ENCODE data around the gene MRPL53. TPM values are rescaled to one million over a fixed set of nuclear protein-coding genes. Genes with fewer than 3 reads are reported as not detected.

Gene MRPL53
- total and polyA plus RNA-seq, 2 experiments from 2014 or later = 7.7 to 65.1 TPM

DNA sequence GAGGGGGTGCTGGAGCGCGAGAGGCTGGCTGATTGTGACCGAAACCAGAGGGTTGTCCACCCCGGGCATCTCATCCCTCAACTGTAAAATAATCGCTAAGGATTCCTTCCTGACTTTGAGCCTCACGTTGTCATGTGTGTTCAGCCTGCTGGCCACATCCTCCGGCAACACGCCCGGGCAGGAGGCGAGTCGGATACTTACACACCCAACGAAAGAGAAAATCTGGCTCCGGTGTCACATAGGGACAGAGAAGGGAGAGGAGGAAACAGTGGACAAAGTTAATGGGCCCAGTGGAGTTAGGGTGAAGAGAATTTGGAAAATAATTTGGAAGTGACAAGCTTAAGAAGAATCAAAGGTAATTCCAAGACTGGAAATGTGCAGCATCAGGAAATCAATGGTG, 44.2 kb upstream of the MRPL53 start:
- Histone ChIP-seq H3K4me2 (no peak overlapping the region), H3K4me3 (no peak overlapping the region; the same call in 1 of the 2 replicates), H3K27ac (ENCODE audit: low read depth) (no peak overlapping the region), H3K9me2 (ENCODE audit: insufficient read depth) (peaks cover 7% of the 10 kb centered on the region), H3K27me3 (ENCODE audit: insufficient read depth) (peaks cover 99% of the 10 kb centered on the region), H3F3A (replicated peaks; ENCODE audit: low read depth) (peaks cover 5% of the 10 kb centered on the region; the same call in 1 of the 2 replicates), H3K36me3 (ENCODE audit: insufficient read depth) (no peaks in the 10 kb centered on the region), H3K4me1 (ENCODE audit: insufficient read depth) (peaks cover 15% of the 10 kb centered on the region; the same call in 1 of the 2 replicates), H3K79me2 (replicated peaks; ENCODE audit: insufficient read depth) (no peaks in the 10 kb centered on the region), H4K20me1 (replicated peaks; ENCODE audit: insufficient read depth) (no peaks in the 10 kb centered on the region; the same call in 1 of the 2 replicates), H2AFZ (peak overlapping the region; percentile 94; the same call in 1 of the 2 replicates)
- DNase-seq (ENCODE audit: low spot score) (no peak), ATAC-seq (no peak)
- Mint-ChIP-seq H3K27ac (no peak overlapping the region), H3K4me1 (peaks cover 11% of the 10 kb centered on the region), H3K9me3 (peaks cover 21% of the 10 kb centered on the region), H3K27me3 (ENCODE audit: insufficient read depth, low read depth, poor library complexity) (peaks cover 81% of the 10 kb centered on the region), H3K4me3 (peak overlapping the region; percentile 17; the same call in 1 of the 3 replicates), H3K36me3 (ENCODE audit: low read depth) (peaks cover 8% of the 10 kb centered on the region)
- TF ChIP-seq EZH2 (IDR thresholded peaks at IDR 0.05; ENCODE audit: low read depth, unreplicated experiment) (peak; percentile 62), ZNF331 (CRISPR knock-in tag; IDR thresholded peaks at IDR 0.05; ENCODE audit: low read depth) (no peak)

DNA sequence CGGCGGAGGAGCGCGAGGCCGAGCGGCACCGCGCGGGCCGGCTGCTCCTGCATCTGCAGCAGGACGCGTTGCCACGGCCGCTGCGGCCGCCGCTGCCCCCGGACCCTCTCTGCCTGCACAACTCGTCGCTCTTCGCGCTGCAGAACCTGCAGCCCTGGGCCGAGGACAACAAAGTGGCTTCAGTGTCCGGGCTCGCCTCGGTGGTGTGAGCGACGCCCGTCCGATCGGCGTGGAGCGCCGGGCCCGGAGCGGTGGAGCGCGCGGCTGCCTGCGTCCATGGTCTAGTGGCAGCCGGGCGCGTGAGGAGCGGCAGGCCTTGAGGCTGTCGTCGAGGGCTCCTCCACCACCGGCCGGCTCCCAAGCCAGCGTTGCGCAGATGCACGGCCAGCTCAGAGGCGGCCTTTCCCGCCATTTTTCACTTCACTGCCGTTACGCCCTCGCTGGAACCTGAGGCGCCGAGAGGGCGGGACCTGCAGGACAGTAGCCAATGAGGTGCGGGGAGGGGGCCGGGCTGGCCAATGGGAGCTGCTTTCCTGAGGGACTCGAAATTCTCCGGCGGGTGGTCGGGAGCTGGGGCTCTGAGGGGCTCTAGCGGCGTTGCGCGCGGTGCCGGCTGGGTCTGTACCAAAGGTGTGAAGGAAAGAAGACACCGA, 43.6 kb upstream of the MRPL53 start:
- H3K27ac Mint-ChIP-seq = no peak overlapping the region
- DNase-seq (ENCODE audit: low spot score) (peak; percentile 95), ATAC-seq (peak; percentile 59)
- H3K4me3 Mint-ChIP-seq = peak overlapping the region; percentile 17; the same call in 1 of the 3 replicates
- peak overlapping the region; percentile 94 for H2AFZ ChIP-seq
- peaks cover 15% of the 10 kb centered on the region; the same call in 1 of the 2 replicates for H3K4me1 ChIP-seq (ENCODE audit: insufficient read depth)
- peaks cover 5% of the 10 kb centered on the region; the same call in 1 of the 2 replicates for H3F3A ChIP-seq (replicated peaks; ENCODE audit: low read depth)
- no peaks in the 10 kb centered on the region; the same call in 1 of the 2 replicates for H4K20me1 ChIP-seq (replicated peaks; ENCODE audit: insufficient read depth)
- no peak overlapping the region for H3K27ac ChIP-seq (ENCODE audit: low read depth)
- H3K79me2 ChIP-seq (replicated peaks; ENCODE audit: insufficient read depth) = no peaks in the 10 kb centered on the region
- H3K27me3 Mint-ChIP-seq (ENCODE audit: insufficient read depth, low read depth, poor library complexity) = peaks cover 83% of the 10 kb centered on the region
- peak overlapping the region; percentile 57 for H3K4me3 ChIP-seq
- peaks cover 24% of the 10 kb centered on the region for H3K9me3 Mint-ChIP-seq
- peak overlapping the region; percentile 80 for H3K4me2 ChIP-seq
- peaks cover 7% of the 10 kb centered on the region for H3K9me2 ChIP-seq (ENCODE audit: insufficient read depth)
- peaks cover 8% of the 10 kb centered on the region for H3K36me3 Mint-ChIP-seq (ENCODE audit: low read depth)
- peaks cover 11% of the 10 kb centered on the region for H3K4me1 Mint-ChIP-seq
- no peaks in the 10 kb centered on the region for H3K36me3 ChIP-seq (ENCODE audit: insufficient read depth)
- H3K27me3 ChIP-seq (ENCODE audit: insufficient read depth) = peaks cover 100% of the 10 kb centered on the region
- TF ChIP-seq CREB1 (CRISPR knock-in tag; IDR thresholded peaks at IDR 0.05; ENCODE audit: low read depth) (peak; percentile 16; the same call in 1 of the 2 replicates), ZNF114 (CRISPR knock-in tag; IDR thresholded peaks at IDR 0.05) (no peak), EZH2phosphoT487 (IDR thresholded peaks at IDR 0.05; ENCODE audit: unreplicated experiment) (peak; percentile 71), EZH2 (IDR thresholded peaks at IDR 0.05; ENCODE audit: low read depth, unreplicated experiment) (no peak), NANOG (IDR thresholded peaks at IDR 0.05; ENCODE audit: borderline replicate concordance) (no peak), POLR2AphosphoS5 (IDR thresholded peaks at IDR 0.05; ENCODE audit: low read depth) (no peak)
- TF ChIP-seq, protein P1, sequence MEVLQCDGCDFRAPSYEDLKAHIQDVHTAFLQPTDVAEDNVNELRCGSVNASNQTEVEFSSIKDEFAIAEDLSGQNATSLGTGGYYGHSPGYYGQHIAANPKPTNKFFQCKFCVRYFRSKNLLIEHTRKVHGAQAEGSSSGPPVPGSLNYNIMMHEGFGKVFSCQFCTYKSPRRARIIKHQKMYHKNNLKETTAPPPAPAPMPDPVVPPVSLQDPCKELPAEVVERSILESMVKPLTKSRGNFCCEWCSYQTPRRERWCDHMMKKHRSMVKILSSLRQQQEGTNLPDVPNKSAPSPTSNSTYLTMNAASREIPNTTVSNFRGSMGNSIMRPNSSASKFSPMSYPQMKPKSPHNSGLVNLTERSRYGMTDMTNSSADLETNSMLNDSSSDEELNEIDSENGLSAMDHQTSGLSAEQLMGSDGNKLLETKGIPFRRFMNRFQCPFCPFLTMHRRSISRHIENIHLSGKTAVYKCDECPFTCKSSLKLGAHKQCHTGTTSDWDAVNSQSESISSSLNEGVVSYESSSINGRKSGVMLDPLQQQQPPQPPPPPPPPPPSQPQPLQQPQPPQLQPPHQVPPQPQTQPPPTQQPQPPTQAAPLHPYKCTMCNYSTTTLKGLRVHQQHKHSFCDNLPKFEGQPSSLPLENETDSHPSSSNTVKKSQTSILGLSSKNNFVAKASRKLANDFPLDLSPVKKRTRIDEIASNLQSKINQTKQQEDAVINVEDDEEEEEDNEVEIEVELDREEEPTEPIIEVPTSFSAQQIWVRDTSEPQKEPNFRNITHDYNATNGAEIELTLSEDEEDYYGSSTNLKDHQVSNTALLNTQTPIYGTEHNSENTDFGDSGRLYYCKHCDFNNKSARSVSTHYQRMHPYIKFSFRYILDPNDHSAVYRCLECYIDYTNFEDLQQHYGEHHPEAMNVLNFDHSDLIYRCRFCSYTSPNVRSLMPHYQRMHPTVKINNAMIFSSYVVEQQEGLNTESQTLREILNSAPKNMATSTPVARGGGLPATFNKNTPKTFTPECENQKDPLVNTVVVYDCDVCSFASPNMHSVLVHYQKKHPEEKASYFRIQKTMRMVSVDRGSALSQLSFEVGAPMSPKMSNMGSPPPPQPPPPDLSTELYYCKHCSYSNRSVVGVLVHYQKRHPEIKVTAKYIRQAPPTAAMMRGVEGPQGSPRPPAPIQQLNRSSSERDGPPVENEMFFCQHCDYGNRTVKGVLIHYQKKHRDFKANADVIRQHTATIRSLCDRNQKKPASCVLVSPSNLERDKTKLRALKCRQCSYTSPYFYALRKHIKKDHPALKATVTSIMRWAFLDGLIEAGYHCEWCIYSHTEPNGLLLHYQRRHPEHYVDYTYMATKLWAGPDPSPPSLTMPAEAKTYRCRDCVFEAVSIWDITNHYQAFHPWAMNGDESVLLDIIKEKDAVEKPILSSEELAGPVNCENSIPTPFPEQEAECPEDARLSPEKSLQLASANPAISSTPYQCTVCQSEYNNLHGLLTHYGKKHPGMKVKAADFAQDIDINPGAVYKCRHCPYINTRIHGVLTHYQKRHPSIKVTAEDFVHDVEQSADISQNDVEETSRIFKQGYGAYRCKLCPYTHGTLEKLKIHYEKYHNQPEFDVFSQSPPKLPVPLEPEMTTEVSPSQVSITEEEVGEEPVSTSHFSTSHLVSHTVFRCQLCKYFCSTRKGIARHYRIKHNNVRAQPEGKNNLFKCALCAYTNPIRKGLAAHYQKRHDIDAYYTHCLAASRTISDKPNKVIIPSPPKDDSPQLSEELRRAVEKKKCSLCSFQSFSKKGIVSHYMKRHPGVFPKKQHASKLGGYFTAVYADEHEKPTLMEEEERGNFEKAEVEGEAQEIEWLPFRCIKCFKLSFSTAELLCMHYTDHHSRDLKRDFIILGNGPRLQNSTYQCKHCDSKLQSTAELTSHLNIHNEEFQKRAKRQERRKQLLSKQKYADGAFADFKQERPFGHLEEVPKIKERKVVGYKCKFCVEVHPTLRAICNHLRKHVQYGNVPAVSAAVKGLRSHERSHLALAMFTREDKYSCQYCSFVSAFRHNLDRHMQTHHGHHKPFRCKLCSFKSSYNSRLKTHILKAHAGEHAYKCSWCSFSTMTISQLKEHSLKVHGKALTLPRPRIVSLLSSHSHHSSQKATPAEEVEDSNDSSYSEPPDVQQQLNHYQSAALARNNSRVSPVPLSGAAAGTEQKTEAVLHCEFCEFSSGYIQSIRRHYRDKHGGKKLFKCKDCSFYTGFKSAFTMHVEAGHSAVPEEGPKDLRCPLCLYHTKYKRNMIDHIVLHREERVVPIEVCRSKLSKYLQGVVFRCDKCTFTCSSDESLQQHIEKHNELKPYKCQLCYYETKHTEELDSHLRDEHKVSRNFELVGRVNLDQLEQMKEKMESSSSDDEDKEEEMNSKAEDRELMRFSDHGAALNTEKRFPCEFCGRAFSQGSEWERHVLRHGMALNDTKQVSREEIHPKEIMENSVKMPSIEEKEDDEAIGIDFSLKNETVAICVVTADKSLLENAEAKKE (CRISPR knock-in tag; IDR thresholded peaks at IDR 0.05) = no peak
- TF ChIP-seq, protein P2, sequence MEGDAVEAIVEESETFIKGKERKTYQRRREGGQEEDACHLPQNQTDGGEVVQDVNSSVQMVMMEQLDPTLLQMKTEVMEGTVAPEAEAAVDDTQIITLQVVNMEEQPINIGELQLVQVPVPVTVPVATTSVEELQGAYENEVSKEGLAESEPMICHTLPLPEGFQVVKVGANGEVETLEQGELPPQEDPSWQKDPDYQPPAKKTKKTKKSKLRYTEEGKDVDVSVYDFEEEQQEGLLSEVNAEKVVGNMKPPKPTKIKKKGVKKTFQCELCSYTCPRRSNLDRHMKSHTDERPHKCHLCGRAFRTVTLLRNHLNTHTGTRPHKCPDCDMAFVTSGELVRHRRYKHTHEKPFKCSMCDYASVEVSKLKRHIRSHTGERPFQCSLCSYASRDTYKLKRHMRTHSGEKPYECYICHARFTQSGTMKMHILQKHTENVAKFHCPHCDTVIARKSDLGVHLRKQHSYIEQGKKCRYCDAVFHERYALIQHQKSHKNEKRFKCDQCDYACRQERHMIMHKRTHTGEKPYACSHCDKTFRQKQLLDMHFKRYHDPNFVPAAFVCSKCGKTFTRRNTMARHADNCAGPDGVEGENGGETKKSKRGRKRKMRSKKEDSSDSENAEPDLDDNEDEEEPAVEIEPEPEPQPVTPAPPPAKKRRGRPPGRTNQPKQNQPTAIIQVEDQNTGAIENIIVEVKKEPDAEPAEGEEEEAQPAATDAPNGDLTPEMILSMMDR (conservative IDR thresholded peaks at IDR 0.05; ENCODE audit: low read depth in 2 of 2) = 0 out of 4 replicates have a peak, but pooled peaks of 1 of the 2 experiments have one; percentile 1
